Small intestine (tissue), 7 donors: ENCODE results near the gene GRN. TPM values are rescaled to one million over a fixed set of nuclear protein-coding genes. Genes with fewer than 3 reads are reported as not detected.

Source experiments
- DNase-seq, 2 donors: peaks; one replicate each; pipeline versions ENCODE4 v3.0.0 to v3.0.0-alpha.2; 2013
- FAIRE-seq: peaks from 2 replicates; lab custom pipeline; 2012; peaks lifted over from hg19 to GRCh38; lab: Jason Lieb, UNC
- H3K27ac ChIP-seq, 3 donors: one replicate each; pipeline ENCODE4 v1.5.1; 2013; ENCODE audit warnings: low read length in 2 of 3, mild to moderate bottlenecking in 2 of 3, control low read depth in 1 of 3, inconsistent platforms in 1 of 3, low read depth in 1 of 3, moderate library complexity in 1 of 3
- H3K27me3 ChIP-seq, 3 donors: one replicate each; pipeline ENCODE4 v1.6.1; 2013; ENCODE audit warnings: low read length in 3 of 3, inconsistent platforms in 1 of 3; ENCODE audit not compliant: control insufficient read depth in 3 of 3, insufficient read depth in 3 of 3
- H3K36me3 ChIP-seq, 3 donors: one replicate each; pipeline ENCODE4 v1.6.1; 2013; ENCODE audit warnings: low read length in 3 of 3, inconsistent platforms in 1 of 3, low read depth in 1 of 3, mild to moderate bottlenecking in 1 of 3, moderate library complexity in 1 of 3; ENCODE audit not compliant: control insufficient read depth in 3 of 3, insufficient read depth in 2 of 3
- H3K4me1 ChIP-seq, 3 donors: one replicate each; pipeline ENCODE4 v1.6.1; 2013; ENCODE audit warnings: low read length in 2 of 3, inconsistent platforms in 1 of 3, low read depth in 1 of 3, mild to moderate bottlenecking in 1 of 3, moderate library complexity in 1 of 3; ENCODE audit not compliant: control insufficient read depth in 3 of 3, insufficient read depth in 2 of 3
- H3K4me3 ChIP-seq, 3 donors: one replicate each; pipeline ENCODE4 v1.5.1; 2013; ENCODE audit warnings: low read length in 3 of 3, control low read depth in 1 of 3, inconsistent platforms in 1 of 3, low read depth in 1 of 3, mild to moderate bottlenecking in 1 of 3, moderate library complexity in 1 of 3
- H3K9me3 ChIP-seq, 2 donors: one replicate each; pipeline ENCODE4 v1.6.1; 2013; ENCODE audit warnings: low read depth in 1 of 2, low read length in 1 of 2; ENCODE audit not compliant: control insufficient read depth in 2 of 2, insufficient read depth in 1 of 2
- WGBS, 3 donors: extraction: QIAGEN DNeasy Blood & Tissue Kit; methylation state at CpG; one replicate each; pipeline ENCODE4 v1.1.7; 2013; 5-methylcytosine and 5-hydroxymethylcytosine counted together
- polyA plus RNA-seq, 4 donors: library from polyadenylated mRNA; stranded (reverse) in 3 of 4; unstranded in 1 of 4; fragments of 200-250 nt in 3 of 4; fragments of 120-200 nt in 1 of 4; gene quantifications; one replicate each; pipeline versions ENCODE4 v1.2.1 to v1.2.3, GENCODE V29; 2013
- donor health status: healthy with polysubstance abuse.
- donor health status: control.
- donor health status: control.
- donor health status: Bipolar disorder and iron deficiency.
- donor health status: healthy.

GRN gene
- polyA plus RNA-seq, 4 donors = 82.3 to 842 (median 111) TPM

- Histone ChIP-seq H3K36me3 (peaks cover 17 to 59% (median 24%) of the 10 kb centered on the region in 3 donors), H3K4me1 (no peaks in the 10 kb centered on the region), H3K9me3 (no peaks in the 10 kb centered on the region), H3K27ac (no peak overlapping the region), H3K4me3 (no peak overlapping the region), H3K27me3 (no peaks in the 10 kb centered on the region)
- FAIRE-seq (no peak), DNase-seq (peak in 1 of 2 donors; percentile 8)
- WGBS, 3 donors = 90 to 100% (median 94%) methylated on average over 3 of the region's 3 CpGs
These were observed 55.2 kb downstream of the GRN start for GRCh38 chr17:44400226-44400847.

Other genes with a start within 250 kb of the GRN start
- 10 to 100 TPM; 10.1 to 39.9 (median 17.3) TPM for gene HDAC5, start 221.7 kb upstream of the GRN start, polyA plus RNA-seq
- gene HROB, start 203.4 kb upstream of the GRN start, polyA plus RNA-seq = 1 to 10 TPM in 3 of 4 donors, not detected in 1; 1.4 to 3.0 (median 2.3) TPM
- gene ASB16, start 174.6 kb upstream of the GRN start, polyA plus RNA-seq = 1 to 10 TPM in 1 of 4 donors, under 1 TPM in 1, not detected in 2; 0.15 to 2.5 TPM
- gene TMUB2, start 158.3 kb upstream of the GRN start, polyA plus RNA-seq = 10 to 100 TPM; 28.7 to 40.2 (median 32.3) TPM
- gene ATXN7L3, start 145.4 kb upstream of the GRN start, polyA plus RNA-seq = 10 to 100 TPM; 40.3 to 44.1 (median 43.1) TPM
- gene UBTF, start 125.6 kb upstream of the GRN start, polyA plus RNA-seq = 10 to 100 TPM; 32.7 to 61.8 (median 38.2) TPM
- 1 to 10 TPM in 1 of 4 donors, not detected in 3; 1.3 TPM for gene SLC4A1, start 77.2 kb upstream of the GRN start, polyA plus RNA-seq
- gene RUNDC3A, start 36.7 kb upstream of the GRN start, polyA plus RNA-seq = 1 to 10 TPM; 1.1 to 6.8 (median 3.8) TPM
- 100 to 1,000 TPM in 3 of 4 donors, 10 to 100 TPM in 1; 95.0 to 165 (median 139) TPM for gene SLC25A39, start 20.5 kb upstream of the GRN start, polyA plus RNA-seq
- gene FAM171A2, start 18.6 kb downstream of the GRN start, polyA plus RNA-seq = 1 to 10 TPM in 1 of 4 donors, under 1 TPM in 1, not detected in 2; 0.87 to 3.1 TPM
- under 1 TPM in 3 of 4 donors, not detected in 1; 0.27 to 0.59 (median 0.31) TPM for gene ITGA2B, start 44.3 kb downstream of the GRN start, polyA plus RNA-seq
- gene GPATCH8, start 158.1 kb downstream of the GRN start, polyA plus RNA-seq = 10 to 100 TPM in 2 of 4 donors, 1 to 10 TPM in 2; 7.3 to 29.6 (median 10.7) TPM
- gene FZD2, start 212.2 kb downstream of the GRN start, polyA plus RNA-seq = 1 to 10 TPM in 1 of 4 donors, under 1 TPM in 1, not detected in 2; 0.79 to 3.1 TPM